HCT116 (cell line): ENCODE results near the gene FAM13A. TPM values are rescaled to one million over a fixed set of nuclear protein-coding genes. Genes with fewer than 3 reads are reported as not detected.

Experiments used
- ATAC-seq: fragments of 200-7000 bp; cut with Tn5 transposase; 2 replicates; pipeline ENCODE4 v1.9.1; 2020; ENCODE audit warnings: mild to moderate bottlenecking, moderate library complexity
- BruUV-seq: library from RNA; stranded (reverse); fragments of 400-500 nt; replicated peaks from 2 replicates; lab custom pipeline; 2021; lab: Mats Ljungman, UMichigan
- CTCF ChIA-PET: fragments of 300-600 bp; sonication (Branson Sonifier 250); formaldehyde crosslinking; loops from one replicate; lab custom pipeline; 2021; ENCODE audit warnings: antibody characterized with exemption; lab: Charles Lee
- POLR2A ChIA-PET: fragments of 300-600, 350-600 bp; sonication (Branson Sonifier 250); formaldehyde crosslinking; loops from one replicate; lab custom pipeline; 2021; ENCODE audit warnings: antibody characterized with exemption; lab: Charles Lee
- RAD21 ChIA-PET, 2 experiments: fragments of 300-600 bp; sonication (Branson Sonifier 250); formaldehyde crosslinking; loops; one replicate each; lab custom pipeline; 2023; ENCODE audit warnings: low total read pairs in 2 of 2; ENCODE audit not compliant: uncharacterized antibody in 2 of 2, unreplicated experiment in 2 of 2, low non-redundant PET in 1 of 2; lab: Charles Lee
- DNase-seq: peaks from one replicate; pipeline ENCODE4 v3.0.0-alpha.2; 2010; ENCODE audit warnings: low read depth, low spot score
- H2AFZ ChIP-seq: fragments of 200-600 bp; shearing (Covaris generic), sonication (generic); 2 replicates; pipeline ENCODE4 v1.6.1; 2017; ENCODE audit warnings: low read depth, mixed run types, mixed read lengths, antibody characterized with exemption, low read length; ENCODE audit not compliant: poor library complexity, severe bottlenecking
- H3K27ac ChIP-seq: 2 replicates; pipeline ENCODE4 v1.5.1; 2012; ENCODE audit warnings: low read depth, low read length
- H3K27me3 ChIP-seq: fragments of 200-600 bp; sonication (generic); 2 replicates; pipeline ENCODE4 v1.6.1; 2016; ENCODE audit warnings: mixed run types, low read length, mixed read lengths; ENCODE audit not compliant: insufficient read depth
- H3K36me3 ChIP-seq, 2 experiments: fragments of 200-500 bp in 1 of 2; fragments of 200-600 bp in 1 of 2; sonication (Bioruptor generic) in 1 of 2; sonication (generic) in 1 of 2; 2 replicates each; pipeline versions ENCODE4 v1.5.1 to v1.6.1; 2014 to 2016; ENCODE audit warnings: low read length in 2 of 2, inconsistent platforms in 1 of 2, mixed read lengths in 1 of 2, mixed run types in 1 of 2; ENCODE audit not compliant: insufficient read depth in 2 of 2, control insufficient read depth in 1 of 2
- H3K4me1 ChIP-seq, 2 experiments: fragments of 200-600 bp in 1 of 2; sonication (generic) in 1 of 2; 2 replicates each; pipeline versions ENCODE4 v1.5.1 to v1.6.1; 2012 to 2017; ENCODE audit warnings: low read length in 2 of 2, inconsistent platforms in 1 of 2, mild to moderate bottlenecking in 1 of 2, mixed read lengths in 1 of 2, mixed run types in 1 of 2, moderate library complexity in 1 of 2; ENCODE audit not compliant: insufficient read depth in 2 of 2, control insufficient read depth in 1 of 2
- H3K4me2 ChIP-seq: fragments of 200-600 bp; sonication (generic); 2 replicates; pipeline ENCODE4 v1.6.1; 2017; ENCODE audit warnings: mixed run types, low read length, mixed read lengths
- H3K4me3 ChIP-seq, 2 experiments: fragments of 200-600 bp in 1 of 2; sonication (generic) in 1 of 2; replicated peaks in 1 of 2; 2 replicates each; pipeline ENCODE4 v1.5.1; 2011 to 2016; ENCODE audit warnings: low read length in 2 of 2, control low read depth in 1 of 2, low read depth in 1 of 2, mild to moderate bottlenecking in 1 of 2, mixed read lengths in 1 of 2, mixed run types in 1 of 2
- H3K79me2 ChIP-seq: fragments of 200-600 bp; sonication (generic); 2 replicates; pipeline ENCODE4 v1.6.1; 2017; ENCODE audit warnings: mild to moderate bottlenecking, mixed run types, low read length, moderate library complexity, mixed read lengths; ENCODE audit not compliant: insufficient read depth
- H3K9ac ChIP-seq: fragments of 200-600 bp; sonication (generic); 2 replicates; pipeline ENCODE4 v1.6.1; 2016; ENCODE audit warnings: low read length, mixed read lengths
- H3K9me2 ChIP-seq: fragments of 200-600 bp; sonication (generic), shearing (Covaris generic); 2 replicates; pipeline ENCODE4 v1.6.1; 2017; ENCODE audit warnings: mixed run types, mild to moderate bottlenecking, moderate library complexity; ENCODE audit not compliant: insufficient read depth
- H3K9me3 ChIP-seq, 2 experiments: fragments of 200-500 bp in 1 of 2; fragments of 200-600 bp in 1 of 2; sonication (Bioruptor generic) in 1 of 2; sonication (generic) in 1 of 2; 2 replicates each; pipeline ENCODE4 v1.6.1; 2014 to 2017; ENCODE audit warnings: low read length in 2 of 2, mixed read lengths in 2 of 2, inconsistent platforms in 1 of 2, low read depth in 1 of 2, mild to moderate bottlenecking in 1 of 2, mixed run types in 1 of 2, moderate library complexity in 1 of 2; ENCODE audit not compliant: control insufficient read depth in 1 of 2, insufficient read depth in 1 of 2
- H4K20me1 ChIP-seq: fragments of 200-600 bp; sonication (generic), shearing (Covaris generic); 2 replicates; pipeline ENCODE4 v1.6.1; 2017; ENCODE audit warnings: mixed run types, mild to moderate bottlenecking, moderate library complexity; ENCODE audit not compliant: insufficient read depth
- CBX3 ChIP-seq: IDR thresholded peaks from 2 replicates; pipeline ENCODE4 v1.6.1; 2012; ENCODE audit warnings: low read depth
- ELF1 ChIP-seq: IDR thresholded peaks from 2 replicates; pipeline ENCODE4 v1.6.1; 2012; ENCODE audit warnings: low read depth, borderline replicate concordance
- EZH2 ChIP-seq: fragments of 200-600 bp; sonication (generic); IDR thresholded peaks from 2 replicates; pipeline ENCODE4 v1.6.1; 2017; ENCODE audit warnings: antibody characterized with exemption, mixed run types
- POLR2AphosphoS5 ChIP-seq: IDR thresholded peaks from 2 replicates; pipeline ENCODE4 v1.6.1; 2011; ENCODE audit warnings: mild to moderate bottlenecking, low read depth, low read length, moderate library complexity
- SIN3A ChIP-seq: IDR thresholded peaks from 2 replicates; pipeline ENCODE4 v1.6.1; 2012; ENCODE audit warnings: low read depth
- SP1 ChIP-seq: IDR thresholded peaks from 2 replicates; pipeline ENCODE4 v1.6.1; 2012; ENCODE audit warnings: low read depth
- SRF ChIP-seq: IDR thresholded peaks from 2 replicates; pipeline ENCODE4 v1.6.1; 2012; ENCODE audit warnings: low read depth
- YY1 ChIP-seq: IDR thresholded peaks from 2 replicates; pipeline ENCODE4 v1.6.1; 2011; ENCODE audit warnings: low read length, low read depth, moderate library complexity, mild to moderate bottlenecking; ENCODE audit not compliant: insufficient replicate concordance; ENCODE audit errors: extremely low read depth
- intact Hi-C: fragments of 100-400 bp; cut with micrococcal nuclease; formaldehyde crosslinking; loops from 2 replicates; pipeline ENCODE4 v1.10.0; 2022
- total RNA-seq: library from RNA; stranded (reverse); gene quantifications from one replicate; pipeline ENCODE4 v1.2.1, GENCODE V29; 2021; ENCODE audit not compliant: unreplicated experiment
- TF ChIP-seq, protein P1 (sequence below): IDR thresholded peaks from 2 replicates; pipeline ENCODE4 v1.6.1; 2011; ENCODE audit warnings: mild to moderate bottlenecking, low read length, moderate library complexity; ENCODE audit not compliant: insufficient replicate concordance; ENCODE audit errors: extremely low read depth
- TF ChIP-seq, protein P2 (sequence below): IDR thresholded peaks from 2 replicates; pipeline ENCODE4 v1.6.1; 2012

FAM13A gene
- total RNA-seq, 1 experiment from 2014 or later: 17.2 TPM

DNA sequence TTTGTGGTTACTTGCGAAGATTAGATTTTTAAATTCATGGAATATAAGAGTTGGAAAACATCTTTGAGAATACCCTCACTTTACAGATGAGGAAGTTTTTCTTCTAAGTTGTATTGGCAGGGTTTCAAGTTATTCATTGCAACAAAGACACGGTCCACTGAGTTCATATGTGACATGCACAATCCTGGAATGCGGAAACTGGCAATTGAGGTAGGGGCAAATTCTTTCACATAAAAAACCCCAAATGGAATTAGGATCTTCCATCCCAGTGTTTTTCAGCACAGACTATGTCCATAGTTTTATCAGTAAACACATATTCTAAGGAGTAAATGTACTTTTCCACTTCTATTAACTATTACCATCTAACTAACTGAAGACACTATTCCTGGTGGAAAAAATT, 277.6 kb downstream of the FAM13A start:
- H4K20me1 ChIP-seq: no peaks in the 10 kb centered on the region
- no peak overlapping the region for H3K4me3 ChIP-seq
- H2AFZ ChIP-seq: no peak overlapping the region
- no peaks in the 10 kb centered on the region for H3K9me2 ChIP-seq
- H3K27ac ChIP-seq: no peak overlapping the region
- no peak for ATAC-seq
- TF ChIP-seq EZH2 (no peak), SIN3A (no peak), ELF1 (no peak), YY1 (no peak), SRF (no peak)
- TF ChIP-seq, protein P1, sequence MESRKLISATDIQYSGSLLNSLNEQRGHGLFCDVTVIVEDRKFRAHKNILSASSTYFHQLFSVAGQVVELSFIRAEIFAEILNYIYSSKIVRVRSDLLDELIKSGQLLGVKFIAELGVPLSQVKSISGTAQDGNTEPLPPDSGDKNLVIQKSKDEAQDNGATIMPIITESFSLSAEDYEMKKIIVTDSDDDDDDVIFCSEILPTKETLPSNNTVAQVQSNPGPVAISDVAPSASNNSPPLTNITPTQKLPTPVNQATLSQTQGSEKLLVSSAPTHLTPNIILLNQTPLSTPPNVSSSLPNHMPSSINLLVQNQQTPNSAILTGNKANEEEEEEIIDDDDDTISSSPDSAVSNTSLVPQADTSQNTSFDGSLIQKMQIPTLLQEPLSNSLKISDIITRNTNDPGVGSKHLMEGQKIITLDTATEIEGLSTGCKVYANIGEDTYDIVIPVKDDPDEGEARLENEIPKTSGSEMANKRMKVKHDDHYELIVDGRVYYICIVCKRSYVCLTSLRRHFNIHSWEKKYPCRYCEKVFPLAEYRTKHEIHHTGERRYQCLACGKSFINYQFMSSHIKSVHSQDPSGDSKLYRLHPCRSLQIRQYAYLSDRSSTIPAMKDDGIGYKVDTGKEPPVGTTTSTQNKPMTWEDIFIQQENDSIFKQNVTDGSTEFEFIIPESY: no peak
- TF ChIP-seq, protein P2, sequence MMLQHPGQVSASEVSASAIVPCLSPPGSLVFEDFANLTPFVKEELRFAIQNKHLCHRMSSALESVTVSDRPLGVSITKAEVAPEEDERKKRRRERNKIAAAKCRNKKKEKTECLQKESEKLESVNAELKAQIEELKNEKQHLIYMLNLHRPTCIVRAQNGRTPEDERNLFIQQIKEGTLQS: no peak
- ChIA-PET CTCF (no interaction called here), POLR2A (no interaction called here), RAD21 (no interaction called here)
- no peak overlapping the region for H3K9ac ChIP-seq
- intact Hi-C loops: no loop called here
- BruUV-seq: no TSS peak
- no peak overlapping the region for H3K4me2 ChIP-seq
- H3K79me2 ChIP-seq: no peaks in the 10 kb centered on the region
- no peaks in the 10 kb centered on the region for H3K9me3 ChIP-seq
- DNase-seq: no peak
- no peaks in the 10 kb centered on the region for H3K36me3 ChIP-seq
- H3K27me3 ChIP-seq: no peaks in the 10 kb centered on the region
- H3K4me1 ChIP-seq: no peaks in the 10 kb centered on the region

DNA sequence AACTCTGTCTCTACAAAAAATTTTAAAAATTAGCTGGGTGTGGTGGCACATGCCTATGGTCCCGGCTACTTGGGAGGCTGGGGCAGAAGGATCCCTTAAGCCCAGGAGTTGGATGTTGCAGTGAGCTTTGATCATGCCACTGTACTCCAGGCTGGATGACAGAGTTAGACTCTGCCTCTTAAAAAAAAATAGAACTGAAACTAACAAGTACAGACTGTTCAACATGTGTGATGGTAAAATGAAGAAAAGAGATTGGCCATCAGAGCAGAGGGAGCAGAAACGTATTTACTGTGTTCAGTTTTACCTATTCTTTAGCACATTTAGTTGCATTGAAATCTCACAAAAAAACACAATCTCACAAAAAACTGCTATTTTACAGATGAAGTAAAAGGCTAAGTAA, 281.5 kb downstream of the FAM13A start:
- Histone ChIP-seq H3K9me3 (no peaks in the 10 kb centered on the region), H3K4me1 (no peaks in the 10 kb centered on the region), H3K4me3 (no peak overlapping the region), H3K4me2 (no peak overlapping the region), H2AFZ (no peak overlapping the region), H4K20me1 (no peaks in the 10 kb centered on the region), H3K27ac (no peak overlapping the region), H3K27me3 (no peaks in the 10 kb centered on the region), H3K9me2 (no peaks in the 10 kb centered on the region; the same call in 1 of the 2 replicates), H3K79me2 (no peaks in the 10 kb centered on the region), H3K36me3 (no peaks in the 10 kb centered on the region), H3K9ac (no peak overlapping the region)
- ChIA-PET RAD21 (no interaction called here), POLR2A (no interaction called here), CTCF (no interaction called here)
- DNase-seq (no peak), ATAC-seq (no peak)
- no peak for TF ChIP-seq SP1
- TF ChIP-seq CBX3: no peak
- TF ChIP-seq SIN3A: no peak
- TF ChIP-seq, protein P2: no peak
- no peak for TF ChIP-seq POLR2AphosphoS5
- intact Hi-C loops: no loop called here
- BruUV-seq: no TSS peak
